A549 (cell line): Measurements from ENCODE around the gene HSFX3. TPM values are rescaled to one million over a fixed set of nuclear protein-coding genes. Genes with fewer than 3 reads are reported as not detected.
A peak's percentile ranks its signal among the peaks of the same experiment; 100 is the strongest.

ENCODE experiments used
- ATAC-seq, 2 experiments: fragments of 200-7000 bp in 1 of 2; fragments of >200 bp in 1 of 2; cut with Nextera tagmentation in 1 of 2; cut with Tn5 transposase in 1 of 2; 3 replicates each; pipeline versions ENCODE4 v1.8.0 to v1.9.1; 2018 to 2020; ENCODE audit warnings: mild to moderate bottlenecking in 1 of 2, moderate library complexity in 1 of 2
- CTCF ChIA-PET: fragments of 300-600 bp; sonication (Branson Sonifier 250); formaldehyde crosslinking; extraction: SDS; loops from one replicate; lab custom pipeline; 2021; ENCODE audit warnings: antibody characterized with exemption, inconsistent platforms; lab: Yijun Ruan, JAX
- POLR2A ChIA-PET: fragments of 350-600 bp; formaldehyde crosslinking; extraction: SDS; loops from one replicate; lab custom pipeline; 2021; ENCODE audit warnings: antibody characterized with exemption, inconsistent platforms; lab: Yijun Ruan, JAX
- DNase-seq, 2 experiments: peaks; one replicate each; pipeline versions ENCODE4 v3.0.0 to v3.0.0-alpha.2; 2011 to 2016; ENCODE audit warnings: low read depth in 1 of 2, low spot score in 1 of 2
- FAIRE-seq: peaks from 2 replicates; lab custom pipeline; 2011; peaks lifted over from hg19 to GRCh38; lab: Jason Lieb, UNC
- H3K27ac ChIP-seq, 2 experiments: fragments of >200 bp; sonication (Bioruptor Twin); formaldehyde crosslinking; 3 replicates each; pipeline ENCODE4 v1.5.1; 2016 to 2017
- H3K4me1 ChIP-seq: fragments of >200 bp; sonication (Bioruptor Twin); formaldehyde crosslinking; 3 replicates; pipeline ENCODE4 v1.6.1; 2016
- H3K4me2 ChIP-seq: fragments of >200 bp; sonication (Bioruptor Twin); formaldehyde crosslinking; 3 replicates; pipeline ENCODE4 v1.6.1; 2016
- H3K4me3 ChIP-seq: fragments of >200 bp; sonication (Bioruptor Twin); formaldehyde crosslinking; 3 replicates; pipeline ENCODE4 v1.5.1; 2016
- H3K9me3 ChIP-seq: fragments of >200 bp; sonication (Bioruptor Twin); formaldehyde crosslinking; 3 replicates; pipeline ENCODE4 v1.6.1; 2016
- ATOH8 ChIP-seq: fragments of 250-450 bp; sonication (Bioruptor Pico); IDR thresholded peaks from 2 replicates; pipeline ENCODE4 v1.5.0; 2020; ENCODE audit warnings: low read depth, mild to moderate bottlenecking, moderate library complexity
- CHD2 ChIP-seq: fragments of 150-350 bp; IDR thresholded peaks from 2 replicates; pipeline ENCODE4 v1.6.1; 2014; ENCODE audit warnings: low read length; ENCODE audit not compliant: partially characterized antibody
- EHMT2 ChIP-seq: fragments of 200-600 bp; sonication (generic); IDR thresholded peaks from 2 replicates; pipeline ENCODE4 v1.6.1; 2016; ENCODE audit warnings: antibody characterized with exemption, low read depth, mild to moderate bottlenecking, moderate library complexity
- JUN ChIP-seq, 2 experiments: fragments of >200 bp; sonication (Bioruptor Twin); formaldehyde crosslinking; IDR thresholded peaks; 2 replicates in 1 of 2; 3 replicates in 1 of 2; pipeline ENCODE4 v1.6.1; 2016 to 2017
- JUNB ChIP-seq: fragments of >200 bp; sonication (Bioruptor Twin); formaldehyde crosslinking; IDR thresholded peaks from 2 replicates; pipeline ENCODE4 v1.6.1; 2016
- MAFK ChIP-seq: fragments of 450-650 bp; IDR thresholded peaks from 2 replicates; pipeline ENCODE4 v1.6.1; 2014; ENCODE audit not compliant: partially characterized antibody
- PHF8 ChIP-seq: fragments of 200-600 bp; sonication (generic); IDR thresholded peaks from 2 replicates; pipeline ENCODE4 v1.6.1; 2016; ENCODE audit warnings: low read depth, mild to moderate bottlenecking, antibody characterized with exemption, moderate library complexity, borderline replicate concordance
- RFX5 ChIP-seq: fragments of 450-650 bp; IDR thresholded peaks from 2 replicates; pipeline ENCODE4 v1.7.1; 2014; ENCODE audit warnings: antibody characterized with exemption, mild to moderate bottlenecking, moderate library complexity
- WGBS: methylation state at CpG from one replicate; pipeline ENCODE4 v1.1.6; 2017; ENCODE audit errors: missing lambda C conversion rate; 5-methylcytosine and 5-hydroxymethylcytosine counted together
- polyA plus RNA-seq, 4 experiments: library from polyadenylated mRNA; depleted of rRNA in 3 of 4; stranded (reverse); fragments of >200 nt; fragmentation: RNase III in 1 of 4; extraction: RNeasy Plus Mini Kit Qiagen cat#74134 plus additional on column Dnase treatment in 1 of 4; gene quantifications; 2 replicates in 3 of 4; 3 replicates in 1 of 4; pipeline ENCODE4 v1.2.3, GENCODE V29; 2011 to 2017

HSFX3 gene
- polyA plus RNA-seq, 2 of the 4 experiments (the other 2 are of a cell fraction), result not detected

GRCh38 chrX:149498767-149499166 is 51.0 kb downstream of the HSFX3 start:
- CTCF ChIA-PET, result interaction anchor here (1.1 kb wide), 1 partner anchor 114 kb away, joined by 3 read pairs; no protein-coding TSS in a partner anchor
- ATAC-seq, result no peak
- TF ChIP-seq ATOH8 (CRISPR knock-in tag) (no peak), CHD2 (no peak), PHF8 (no peak), JUNB (no peak), JUN (IDR thresholded peaks at IDR 0.05) (no peak), RFX5 (no peak), EHMT2 (no peak), MAFK (peak; percentile 68)
- TF ChIP-seq, all 56 proteins: peak for 1
- H3K4me3 ChIP-seq, result no peak overlapping the region
- POLR2A ChIA-PET, result no interaction called here
- H3K4me1 ChIP-seq, result peaks cover 53% of the 10 kb centered on the region
- no peak for DNase-seq
- WGBS, result 90% methylated on average over 4 of the region's 4 CpGs
- FAIRE-seq, result no peak
- H3K9me3 ChIP-seq, result no peaks in the 10 kb centered on the region
- H3K4me2 ChIP-seq, result no peak overlapping the region
- H3K27ac ChIP-seq, result no peak overlapping the region

Other genes starting within 250 kb of the HSFX3 start
- 120 and 135 TPM in 2 replicates for gene IDS, start 44.6 kb downstream of the HSFX3 start, polyA plus RNA-seq (2011; rRNA removed)
- gene IDS, start 44.6 kb downstream of the HSFX3 start, polyA plus RNA-seq (2017; fragmentation: RNase III; extraction: RNeasy Plus Mini Kit Qiagen cat#74134 plus additional on column Dnase treatment), result 40.6 to 46.8 TPM (median 44.5 TPM) in 3 replicates
- gene EOLA1, start 8.9 kb downstream of the HSFX3 start, polyA plus RNA-seq (2011; rRNA removed), result 23.3 and 26.0 TPM in 2 replicates
- gene EOLA1, start 8.9 kb downstream of the HSFX3 start, polyA plus RNA-seq (2017; fragmentation: RNase III; extraction: RNeasy Plus Mini Kit Qiagen cat#74134 plus additional on column Dnase treatment), result 14.5 to 16.9 TPM (median 16.4 TPM) in 3 replicates
- 0.08 TPM in 1 of 2 replicates, not detected in the other for gene MAGEA9B, start 37.5 kb upstream of the HSFX3 start, polyA plus RNA-seq (2011; rRNA removed)
- gene MAGEA9B, start 37.5 kb upstream of the HSFX3 start, polyA plus RNA-seq (2017; fragmentation: RNase III; extraction: RNeasy Plus Mini Kit Qiagen cat#74134 plus additional on column Dnase treatment), result not detected in 3 replicates
- not detected in 2 replicates for gene HSFX2, start 45.4 kb upstream of the HSFX3 start, polyA plus RNA-seq (2011; rRNA removed)
- 0.08 to 0.18 TPM (median 0.10 TPM) in 3 replicates for gene HSFX2, start 45.4 kb upstream of the HSFX3 start, polyA plus RNA-seq (2017; fragmentation: RNase III; extraction: RNeasy Plus Mini Kit Qiagen cat#74134 plus additional on column Dnase treatment)
- 24.3 and 25.1 TPM in 2 replicates for gene TMEM185A, start 81.9 kb upstream of the HSFX3 start, polyA plus RNA-seq (2011; rRNA removed)
- 17.6 to 21.5 TPM (median 21.1 TPM) in 3 replicates for gene TMEM185A, start 81.9 kb upstream of the HSFX3 start, polyA plus RNA-seq (2017; fragmentation: RNase III; extraction: RNeasy Plus Mini Kit Qiagen cat#74134 plus additional on column Dnase treatment)
- not detected in 2 replicates for gene MAGEA11, start 162.1 kb upstream of the HSFX3 start, polyA plus RNA-seq (2011; rRNA removed)
- gene MAGEA11, start 162.1 kb upstream of the HSFX3 start, polyA plus RNA-seq (2017; fragmentation: RNase III; extraction: RNeasy Plus Mini Kit Qiagen cat#74134 plus additional on column Dnase treatment), result not detected in 3 replicates
- 0.44 and 0.49 TPM in 2 replicates for gene HSFX1, start 224.1 kb upstream of the HSFX3 start, polyA plus RNA-seq (2011; rRNA removed)
- gene HSFX1, start 224.1 kb upstream of the HSFX3 start, polyA plus RNA-seq (2017; fragmentation: RNase III; extraction: RNeasy Plus Mini Kit Qiagen cat#74134 plus additional on column Dnase treatment), result 0.18 to 0.45 TPM (median 0.26 TPM) in 3 replicates
- not detected in 2 replicates for gene MAGEA9, start 232.0 kb upstream of the HSFX3 start, polyA plus RNA-seq (2011; rRNA removed)
- not detected in 3 replicates for gene MAGEA9, start 232.0 kb upstream of the HSFX3 start, polyA plus RNA-seq (2017; fragmentation: RNase III; extraction: RNeasy Plus Mini Kit Qiagen cat#74134 plus additional on column Dnase treatment)